ENCODE results near the gene NR5A2. TPM values are rescaled to one million over a fixed set of nuclear protein-coding genes. Genes with fewer than 3 reads are reported as not detected.

The NR5A2 gene
- total RNA-seq, 2 donors from 2014 or later: 98.3 to 202 TPM

DNA sequence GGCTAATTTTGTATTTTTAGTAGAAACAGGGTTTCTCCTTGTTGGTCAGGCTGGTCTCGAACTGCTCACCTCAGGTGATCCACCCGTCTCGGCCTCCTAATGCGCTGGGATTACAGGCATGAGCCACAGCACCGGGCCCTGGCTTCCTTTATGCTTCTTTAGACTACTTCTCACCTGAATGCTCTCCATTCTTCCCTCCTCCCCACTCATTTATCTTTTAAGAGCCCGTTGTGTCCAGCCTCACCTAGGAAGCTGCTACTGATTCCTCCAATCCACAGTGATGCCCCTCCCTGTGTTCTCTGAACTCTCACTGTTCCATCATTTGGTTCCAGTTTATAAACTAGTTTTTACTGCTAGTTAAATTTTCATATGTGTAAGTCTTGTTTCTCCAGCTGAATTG is 44.9 kb upstream of the NR5A2 start:
- H3K4me3 ChIP-seq: no peak overlapping the region
- DNase-seq (no peak), ATAC-seq (no peak)
- no peaks in the 10 kb centered on the region for H3K36me3 ChIP-seq (replicated peaks in 1 of 2; ENCODE audit: insufficient read depth in 1 of 2, low read depth in 2 of 2)
- 76 to 83% methylated on average over 6 of the region's 6 CpGs for WGBS, 2 donors
- peaks cover 20% of the 10 kb centered on the region for H3K4me1 ChIP-seq
- TF ChIP-seq, protein P1, sequence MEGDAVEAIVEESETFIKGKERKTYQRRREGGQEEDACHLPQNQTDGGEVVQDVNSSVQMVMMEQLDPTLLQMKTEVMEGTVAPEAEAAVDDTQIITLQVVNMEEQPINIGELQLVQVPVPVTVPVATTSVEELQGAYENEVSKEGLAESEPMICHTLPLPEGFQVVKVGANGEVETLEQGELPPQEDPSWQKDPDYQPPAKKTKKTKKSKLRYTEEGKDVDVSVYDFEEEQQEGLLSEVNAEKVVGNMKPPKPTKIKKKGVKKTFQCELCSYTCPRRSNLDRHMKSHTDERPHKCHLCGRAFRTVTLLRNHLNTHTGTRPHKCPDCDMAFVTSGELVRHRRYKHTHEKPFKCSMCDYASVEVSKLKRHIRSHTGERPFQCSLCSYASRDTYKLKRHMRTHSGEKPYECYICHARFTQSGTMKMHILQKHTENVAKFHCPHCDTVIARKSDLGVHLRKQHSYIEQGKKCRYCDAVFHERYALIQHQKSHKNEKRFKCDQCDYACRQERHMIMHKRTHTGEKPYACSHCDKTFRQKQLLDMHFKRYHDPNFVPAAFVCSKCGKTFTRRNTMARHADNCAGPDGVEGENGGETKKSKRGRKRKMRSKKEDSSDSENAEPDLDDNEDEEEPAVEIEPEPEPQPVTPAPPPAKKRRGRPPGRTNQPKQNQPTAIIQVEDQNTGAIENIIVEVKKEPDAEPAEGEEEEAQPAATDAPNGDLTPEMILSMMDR (IDR thresholded peaks at IDR 0.05): no peak
- no peak for TF ChIP-seq POLR2A (IDR thresholded peaks at IDR 0.05)
- peak overlapping the region in 2 of 4 donors; percentile 16 to 46 for H3K27ac ChIP-seq
- no peaks in the 10 kb centered on the region for H3K9me3 ChIP-seq
- intact Hi-C loops (cut with DNase I): no loop called here
- no peaks in the 10 kb centered on the region for H3K27me3 ChIP-seq

DNA sequence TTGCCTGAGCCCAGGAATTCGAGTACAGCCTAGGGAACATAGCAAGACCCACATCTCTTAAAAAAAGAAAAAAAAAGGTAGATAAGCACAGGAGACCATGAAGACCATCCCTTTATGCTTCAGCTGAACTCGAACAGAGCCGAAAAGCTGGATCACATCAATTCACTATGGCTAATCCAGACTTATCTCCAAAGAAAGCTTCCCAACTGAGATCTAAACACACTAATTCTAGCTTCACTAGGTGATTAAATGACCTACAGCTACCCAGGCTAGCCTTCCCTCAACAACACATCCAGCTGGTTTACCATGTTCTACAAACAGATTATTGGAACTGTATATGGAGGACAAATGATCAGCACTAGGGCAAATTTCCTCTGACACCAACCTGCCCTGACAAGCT is 44.0 kb upstream of the NR5A2 start:
- Histone ChIP-seq H3K9me3 (no peaks in the 10 kb centered on the region), H3K4me3 (no peak overlapping the region), H3K4me1 (peaks cover 11% of the 10 kb centered on the region), H3K27ac (no peak overlapping the region), H3K36me3 (replicated peaks in 1 of 2; ENCODE audit: insufficient read depth in 1 of 2, low read depth in 2 of 2) (no peaks in the 10 kb centered on the region), H3K27me3 (no peaks in the 10 kb centered on the region)
- WGBS, 2 donors: 90 to 91% methylated on average over 3 of the region's 3 CpGs
- TF ChIP-seq, protein P1 (IDR thresholded peaks at IDR 0.05): no peak
- no peak for TF ChIP-seq POLR2A (IDR thresholded peaks at IDR 0.05)
- DNase-seq (no peak), ATAC-seq (no peak)
- intact Hi-C loops (cut with DNase I): no loop called here

DNA sequence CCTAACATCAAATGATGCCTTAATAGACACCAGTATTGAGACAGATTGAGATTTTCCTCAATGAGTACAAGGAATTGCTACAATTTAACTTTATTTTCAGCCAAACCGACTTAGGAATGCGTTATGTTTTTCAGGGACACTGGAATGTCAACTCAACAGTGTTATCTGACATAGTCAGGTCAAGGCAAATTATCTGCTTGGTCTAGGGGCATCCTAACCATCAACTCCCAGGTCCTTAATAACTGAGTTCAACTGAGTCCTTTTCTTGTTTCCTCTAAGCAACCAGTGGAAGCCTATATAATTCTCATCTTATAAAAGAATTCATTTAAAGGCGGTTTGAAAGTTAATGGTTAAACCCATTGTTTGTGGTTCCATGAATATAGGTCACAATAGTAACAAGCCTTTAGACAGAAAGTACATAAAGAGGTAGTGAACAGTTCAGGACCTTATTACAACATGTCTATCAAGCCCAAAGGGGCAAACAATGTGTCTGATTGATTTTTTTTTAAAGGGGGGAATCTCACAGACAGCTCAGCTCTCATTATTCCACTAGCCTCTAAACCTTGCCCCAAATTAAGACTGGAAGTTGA is 32.3 kb upstream of the NR5A2 start:
- H3K4me3 ChIP-seq: no peak overlapping the region
- peaks cover 9% of the 10 kb centered on the region for H3K4me1 ChIP-seq
- no peak for ATAC-seq
- H3K27me3 ChIP-seq: no peaks in the 10 kb centered on the region
- intact Hi-C loops (cut with DNase I): no loop called here
- H3K36me3 ChIP-seq (replicated peaks in 1 of 2; ENCODE audit: insufficient read depth in 1 of 2, low read depth in 2 of 2): no peaks in the 10 kb centered on the region
- H3K9me3 ChIP-seq: no peaks in the 10 kb centered on the region
- TF ChIP-seq, protein P1 (IDR thresholded peaks at IDR 0.05): no peak
- no peak for TF ChIP-seq POLR2A (IDR thresholded peaks at IDR 0.05)
- WGBS, 2 donors: 25 to 26% methylated on average over 3 of the region's 3 CpGs
- DNase-seq: no peak
- H3K27ac ChIP-seq: no peak overlapping the region

DNA sequence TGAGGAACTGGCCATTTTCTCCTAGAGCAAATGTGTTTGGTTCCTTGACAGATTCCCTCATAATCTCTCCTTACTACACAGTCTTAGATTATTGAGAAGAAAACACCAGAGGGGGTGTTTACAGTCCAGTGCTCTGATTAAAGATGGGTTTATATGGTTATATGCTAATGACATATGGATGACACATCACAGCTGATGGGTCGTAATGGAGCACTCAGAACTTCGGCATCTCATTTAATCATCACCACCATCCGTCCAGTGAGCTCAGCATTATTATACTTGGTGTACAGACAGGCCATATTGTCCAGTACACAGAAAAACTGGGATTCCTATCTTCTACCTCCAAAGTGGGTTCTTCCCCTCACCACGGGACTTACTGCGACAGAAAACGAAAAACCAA is 22.3 kb upstream of the NR5A2 start:
- intact Hi-C loops (cut with DNase I): no loop called here

More for the DNA sequence above, 22.3 kb upstream of the NR5A2 start:
- DNase-seq (no peak), ATAC-seq (no peak)
- H3K27me3 ChIP-seq: no peaks in the 10 kb centered on the region
- H3K9me3 ChIP-seq: no peaks in the 10 kb centered on the region
- H3K27ac ChIP-seq: no peak overlapping the region
- H3K4me1 ChIP-seq: peaks cover 14% of the 10 kb centered on the region
- TF ChIP-seq POLR2A (IDR thresholded peaks at IDR 0.05): no peak
- TF ChIP-seq, protein P1 (IDR thresholded peaks at IDR 0.05): no peak
- no peak overlapping the region for H3K4me3 ChIP-seq
- H3K36me3 ChIP-seq (replicated peaks in 1 of 2; ENCODE audit: insufficient read depth in 1 of 2, low read depth in 2 of 2): no peaks in the 10 kb centered on the region
- 94 to 99% methylated on average over 6 of the region's 6 CpGs for WGBS, 2 donors

Measured in body of pancreas (tissue), 4 donors.